HEK293 (cell line): ENCODE data around the gene ZNF560.
A peak's percentile ranks its signal among the peaks of the same experiment; 100 is the strongest.

Experiments
- CTCF ChIA-PET: fragments of 350-600 bp; formaldehyde crosslinking; extraction: SDS; loops from one replicate; lab custom pipeline; 2021; ENCODE audit warnings: antibody characterized with exemption; lab: Yijun Ruan, JAX
- POLR2A ChIA-PET: fragments of 300-600 bp; formaldehyde crosslinking; extraction: SDS; loops from one replicate; lab custom pipeline; 2020; ENCODE audit warnings: antibody characterized with exemption, inconsistent platforms; lab: Yijun Ruan, JAX
- H3K27ac ChIP-seq: fragments of 200-500 bp; sonication (Bioruptor generic); 2 replicates; pipeline ENCODE4 v1.5.1; 2014; ENCODE audit warnings: low read depth, low read length, control low read depth, inconsistent platforms; ENCODE audit errors: extremely low read depth
- H3K36me3 ChIP-seq, 2 experiments: fragments of 200-500 bp in 1 of 2; sonication (Bioruptor generic) in 1 of 2; 1 replicate in 1 of 2; 2 replicates in 1 of 2; pipeline ENCODE4 v1.5.1; 2014 to 2017; ENCODE audit warnings: inconsistent platforms in 2 of 2, low read length in 2 of 2; ENCODE audit not compliant: control insufficient read depth in 2 of 2, insufficient read depth in 1 of 2
- H3K4me1 ChIP-seq: fragments of 200-500 bp; sonication (Bioruptor generic); 2 replicates; pipeline ENCODE4 v1.5.1; 2014; ENCODE audit warnings: mild to moderate bottlenecking, low read length, inconsistent platforms; ENCODE audit not compliant: control insufficient read depth, insufficient read depth
- H3K4me3 ChIP-seq: 2 replicates; pipeline ENCODE4 v1.5.1; 2011; ENCODE audit warnings: low read depth, mild to moderate bottlenecking, control low read depth, low read length, moderate library complexity
- H3K9me3 ChIP-seq: fragments of 200-500 bp; sonication (Bioruptor generic); 2 replicates; pipeline ENCODE4 v1.5.1; 2014; ENCODE audit warnings: low read depth, low read length, inconsistent platforms; ENCODE audit not compliant: control insufficient read depth, insufficient read depth
- ELK4 ChIP-seq: IDR thresholded peaks from 2 replicates; pipeline ENCODE4 v1.6.1; 2011; ENCODE audit warnings: mild to moderate bottlenecking, low read depth, low read length, borderline replicate concordance
- HOXA7 ChIP-seq: sonication (generic); formaldehyde crosslinking; IDR thresholded peaks from 2 replicates; pipeline ENCODE4 v1.8.1; 2022; ENCODE audit warnings: missing genetic modification reagents, borderline replicate concordance
- HOXD13 ChIP-seq: sonication (generic); formaldehyde crosslinking; IDR thresholded peaks from 2 replicates; pipeline ENCODE4 v1.8.0; 2022; ENCODE audit warnings: missing genetic modification reagents, borderline replicate concordance
- KLF1 ChIP-seq: fragments of 450-650 bp; formaldehyde crosslinking; IDR thresholded peaks from 2 replicates; pipeline ENCODE4 v1.5.1; 2016; ENCODE audit warnings: missing biosample characterization, missing genetic modification characterization
- KLF16 ChIP-seq: fragments of 450-650 bp; formaldehyde crosslinking; IDR thresholded peaks from 2 replicates; pipeline ENCODE4 v1.5.1; 2017; ENCODE audit warnings: missing biosample characterization, missing genetic modification characterization
- MYNN ChIP-seq: fragments of 450-650 bp; formaldehyde crosslinking; IDR thresholded peaks from 2 replicates; pipeline ENCODE4 v1.5.1; 2016; ENCODE audit warnings: missing biosample characterization, missing genetic modification characterization, borderline replicate concordance
- OSR2 ChIP-seq: fragments of 450-650 bp; formaldehyde crosslinking; IDR thresholded peaks from 2 replicates; pipeline ENCODE4 v1.5.1; 2016; ENCODE audit warnings: missing biosample characterization, missing genetic modification characterization
- PATZ1 ChIP-seq: fragments of 450-650 bp; formaldehyde crosslinking; IDR thresholded peaks from 2 replicates; pipeline ENCODE4 v1.5.1; 2016; ENCODE audit warnings: missing biosample characterization, missing genetic modification characterization
- PRDM4 ChIP-seq: fragments of 450-650 bp; formaldehyde crosslinking; IDR thresholded peaks from 2 replicates; pipeline ENCODE4 v1.5.1; 2017; ENCODE audit warnings: missing biosample characterization, missing genetic modification characterization
- REPIN1 ChIP-seq: fragments of 450-650 bp; formaldehyde crosslinking; IDR thresholded peaks from 2 replicates; pipeline ENCODE4 v1.5.1; 2017; ENCODE audit warnings: missing biosample characterization, missing genetic modification characterization, low read depth
- SP3 ChIP-seq: fragments of 450-650 bp; formaldehyde crosslinking; IDR thresholded peaks from 2 replicates; pipeline ENCODE4 v1.5.1; 2016; ENCODE audit warnings: missing biosample characterization, missing genetic modification characterization
- SP7 ChIP-seq: fragments of 450-650 bp; formaldehyde crosslinking; IDR thresholded peaks from 2 replicates; pipeline ENCODE4 v1.5.1; 2016; ENCODE audit warnings: missing biosample characterization, missing genetic modification characterization
- TRIM28 ChIP-seq: IDR thresholded peaks from 2 replicates; pipeline ENCODE4 v1.6.1; 2011; ENCODE audit warnings: low read length, control low read depth, borderline replicate concordance
- WT1 ChIP-seq: fragments of 450-650 bp; formaldehyde crosslinking; IDR thresholded peaks from 2 replicates; pipeline ENCODE4 v1.5.1; 2016; ENCODE audit warnings: missing biosample characterization, missing genetic modification characterization
- ZBTB1 ChIP-seq: fragments of 450-650 bp; formaldehyde crosslinking; IDR thresholded peaks from 2 replicates; pipeline ENCODE4 v1.5.1; 2016; ENCODE audit warnings: missing biosample characterization, missing genetic modification characterization
- ZBTB20 ChIP-seq: fragments of 450-650 bp; formaldehyde crosslinking; IDR thresholded peaks from 2 replicates; pipeline ENCODE4 v1.5.1; 2016; ENCODE audit warnings: missing biosample characterization, missing genetic modification characterization
- ZBTB44 ChIP-seq: fragments of 450-650 bp; IDR thresholded peaks from 2 replicates; pipeline ENCODE4 v1.5.1; 2018; ENCODE audit warnings: missing biosample characterization, mild to moderate bottlenecking, missing genetic modification characterization
- ZBTB48 ChIP-seq: fragments of 450-650 bp; formaldehyde crosslinking; IDR thresholded peaks from 2 replicates; pipeline ENCODE4 v1.5.1; 2016; ENCODE audit warnings: missing biosample characterization, missing genetic modification characterization
- ZFP3 ChIP-seq: fragments of 450-650 bp; formaldehyde crosslinking; IDR thresholded peaks from 2 replicates; pipeline ENCODE4 v1.5.1; 2016; ENCODE audit warnings: low read depth, missing biosample characterization, missing genetic modification characterization
- ZFP69B ChIP-seq: fragments of 450-650 bp; formaldehyde crosslinking; IDR thresholded peaks from 2 replicates; pipeline ENCODE4 v1.5.1; 2016; ENCODE audit warnings: missing biosample characterization, missing genetic modification characterization
- ZIC2 ChIP-seq: fragments of 450-650 bp; formaldehyde crosslinking; IDR thresholded peaks from 2 replicates; pipeline ENCODE4 v1.5.1; 2016; ENCODE audit warnings: missing biosample characterization, missing genetic modification characterization
- ZNF155 ChIP-seq: fragments of 450-650 bp; formaldehyde crosslinking; IDR thresholded peaks from 2 replicates; pipeline ENCODE4 v1.5.1; 2016; ENCODE audit warnings: missing biosample characterization, missing genetic modification characterization
- ZNF169 ChIP-seq: fragments of 450-650 bp; formaldehyde crosslinking; IDR thresholded peaks from 2 replicates; pipeline ENCODE4 v1.5.1; 2016; ENCODE audit warnings: missing biosample characterization, missing genetic modification characterization
- ZNF214 ChIP-seq: fragments of 450-650 bp; formaldehyde crosslinking; IDR thresholded peaks from 2 replicates; pipeline ENCODE4 v1.5.1; 2017; ENCODE audit warnings: missing biosample characterization, mild to moderate bottlenecking, missing genetic modification characterization, borderline replicate concordance
- ZNF239 ChIP-seq: fragments of 450-650 bp; formaldehyde crosslinking; IDR thresholded peaks from 2 replicates; pipeline ENCODE4 v1.5.1; 2016; ENCODE audit warnings: missing biosample characterization, missing genetic modification characterization
- ZNF341 ChIP-seq: fragments of 450-650 bp; formaldehyde crosslinking; IDR thresholded peaks from 2 replicates; pipeline ENCODE4; 2016; ENCODE audit warnings: low read depth, missing biosample characterization, missing genetic modification characterization
- ZNF404 ChIP-seq: fragments of 450-650 bp; formaldehyde crosslinking; IDR thresholded peaks from 2 replicates; pipeline ENCODE4 v1.5.1; 2017; ENCODE audit warnings: missing biosample characterization, missing genetic modification characterization
- ZNF473 ChIP-seq: fragments of 450-650 bp; formaldehyde crosslinking; IDR thresholded peaks from 2 replicates; pipeline ENCODE4 v1.5.1; 2017; ENCODE audit warnings: missing biosample characterization, missing genetic modification characterization
- ZNF558 ChIP-seq: fragments of 450-650 bp; formaldehyde crosslinking; IDR thresholded peaks from 2 replicates; pipeline ENCODE4 v1.5.1; 2016; ENCODE audit warnings: missing biosample characterization, missing genetic modification characterization
- ZNF585B ChIP-seq: fragments of 450-650 bp; formaldehyde crosslinking; IDR thresholded peaks from 2 replicates; pipeline ENCODE4 v1.5.1; 2016; ENCODE audit warnings: missing biosample characterization, missing genetic modification characterization
- ZNF830 ChIP-seq: fragments of 450-650 bp; IDR thresholded peaks from 2 replicates; pipeline ENCODE4 v1.5.0; 2018; ENCODE audit warnings: missing biosample characterization, missing genetic modification characterization, low read depth, mild to moderate bottlenecking, moderate library complexity

The ZNF560 gene

GRCh38 chr19:9538183-9539058 is 40.0 kb upstream of the ZNF560 start, which contains the start of gene ZNF426:
TSS of gene ZNF426 (minus strand) at chr19:9538645. CDS start at chr19:9536232, 2,413 bp downstream.
- no peaks in the 10 kb centered on the region for H3K9me3 ChIP-seq
- H3K4me3 ChIP-seq: peak within 1 kb of the TSS; percentile 99
- no peaks in the 10 kb centered on the region for H3K4me1 ChIP-seq
- ChIA-PET POLR2A (no interaction called here), CTCF (interaction anchor here (0.7 kb wide), 1 partner anchor 41 kb away, joined by 3 read pairs; no protein-coding TSS in a partner anchor)
- H3K36me3 ChIP-seq: peaks cover 28 to 35% of the 10 kb centered on the region in 2 experiments
- peak within 1 kb of the TSS; percentile 50 for H3K27ac ChIP-seq
- TF ChIP-seq ELK4 (no peak), ZBTB48 (tag by site-specific recombination) (no peak), ZNF239 (tag by site-specific recombination) (no peak), ZNF404 (tag by site-specific recombination) (no peak), ZFP69B (tag by site-specific recombination) (peak; percentile 63; the same call in 1 of the 2 replicates), SP7 (tag by site-specific recombination) (peak; percentile 58; the same call in 1 of the 2 replicates), ZNF558 (no peak), ZIC2 (tag by site-specific recombination) (peak; percentile 46), ZNF169 (no peak), ZNF341 (tag by site-specific recombination) (0 out of 2 replicates have a peak, but pooled peaks have one; percentile 24), ZFP3 (tag by site-specific recombination) (no peak), SP3 (tag by site-specific recombination) (peak; percentile 70), REPIN1 (tag by site-specific recombination) (no peak), HOXA7 (CRISPR knock-in tag) (no peak), ZBTB44 (tag by site-specific recombination) (no peak), WT1 (tag by site-specific recombination) (no peak), ZNF473 (tag by site-specific recombination) (no peak), KLF1 (tag by site-specific recombination) (no peak; the same call in 1 of the 2 replicates), PRDM4 (tag by site-specific recombination) (no peak), OSR2 (tag by site-specific recombination) (no peak), MYNN (tag by site-specific recombination) (no peak), HOXD13 (0 out of 2 replicates have a peak, but pooled peaks have one; percentile 12), KLF16 (tag by site-specific recombination) (no peak; the same call in 1 of the 2 replicates), ZBTB1 (tag by site-specific recombination) (no peak), ZNF155 (tag by site-specific recombination) (no peak), ZBTB20 (peak; percentile 68; the same call in 1 of the 2 replicates), ZNF214 (tag by site-specific recombination) (no peak), ZNF585B (tag by site-specific recombination) (no peak), PATZ1 (peak; percentile 67; the same call in 1 of the 2 replicates), TRIM28 (peak; percentile 70; the same call in 1 of the 2 replicates), ZNF830 (tag by site-specific recombination) (no peak)
